IMR-90 (cell line): ENCODE results near the gene NR6A1. TPM values are rescaled to one million over a fixed set of nuclear protein-coding genes. Genes with fewer than 3 reads are reported as not detected.

ENCODE experiments used
- ATAC-seq: fragments of 200-7000 bp; cut with Tn5 transposase; 2 replicates; pipeline ENCODE4 v1.9.1; 2020; ENCODE audit warnings: low read depth, mild to moderate bottlenecking, moderate library complexity
- BruUV-seq: library from RNA; stranded (reverse); fragments of 400-500 nt; replicated peaks from 2 replicates; lab custom pipeline; 2021; lab: Mats Ljungman, UMichigan
- CTCF ChIA-PET: fragments of 300-600 bp; formaldehyde crosslinking; extraction: SDS; loops from one replicate; lab custom pipeline; 2021; ENCODE audit warnings: antibody characterized with exemption; lab: Yijun Ruan, JAX
- POLR2A ChIA-PET: fragments of 300-600 bp; sonication (Branson Sonifier 250); formaldehyde crosslinking; loops from one replicate; lab custom pipeline; 2022; ENCODE audit warnings: antibody characterized with exemption; ENCODE audit not compliant: unreplicated experiment; lab: Charles Lee
- DNase-seq: peaks from one replicate; pipeline ENCODE4 v3.0.0; 2013
- H2AFZ ChIP-seq: replicated peaks from 2 replicates; pipeline ENCODE3; 2013; ENCODE audit warnings: low read length, mild to moderate bottlenecking; ENCODE audit not compliant: poor library complexity
- H2AK5ac ChIP-seq: 2 replicates; pipeline ENCODE4 v1.6.1; 2013; ENCODE audit warnings: low read depth, low read length, inconsistent platforms
- H2AK9ac ChIP-seq: replicated peaks from 2 replicates; pipeline ENCODE3; 2013; ENCODE audit warnings: mild to moderate bottlenecking, low read depth, low read length, moderate library complexity; ENCODE audit not compliant: poor library complexity
- H2BK120ac ChIP-seq: 2 replicates; pipeline ENCODE4 v1.6.1; 2013; ENCODE audit warnings: low read depth, low read length, inconsistent platforms
- H2BK15ac ChIP-seq: 3 replicates; pipeline ENCODE4 v1.6.1; 2013; ENCODE audit warnings: low read depth, low read length, inconsistent platforms
- H2BK20ac ChIP-seq: 2 replicates; pipeline ENCODE4 v1.6.1; 2013; ENCODE audit warnings: low read depth, mild to moderate bottlenecking, inconsistent platforms, low read length, moderate library complexity
- H2BK5ac ChIP-seq: 2 replicates; pipeline ENCODE4 v1.6.1; 2013; ENCODE audit warnings: mild to moderate bottlenecking, low read depth, low read length, inconsistent platforms; ENCODE audit not compliant: poor library complexity, severe bottlenecking
- H3K14ac ChIP-seq: replicated peaks from 2 replicates; pipeline ENCODE4 v1.6.1; 2013; ENCODE audit warnings: low read depth, low read length, inconsistent platforms
- H3K18ac ChIP-seq: 2 replicates; pipeline ENCODE4 v1.6.1; 2013; ENCODE audit warnings: low read depth, low read length, control low read depth
- H3K23ac ChIP-seq: 2 replicates; pipeline ENCODE4 v1.6.1; 2013; ENCODE audit warnings: low read depth, low read length, inconsistent platforms
- H3K27ac ChIP-seq: 2 replicates; pipeline ENCODE4 v1.5.1; 2013; ENCODE audit warnings: mild to moderate bottlenecking, control low read depth, low read length; ENCODE audit not compliant: insufficient read depth
- H3K27me3 ChIP-seq: 2 replicates; pipeline ENCODE4 v1.6.1; 2013; ENCODE audit warnings: low read length; ENCODE audit not compliant: control insufficient read depth, insufficient read depth
- H3K36me3 ChIP-seq: 2 replicates; pipeline ENCODE4 v1.6.1; 2013; ENCODE audit warnings: low read length, mixed read lengths; ENCODE audit not compliant: control insufficient read depth, insufficient read depth
- H3K4ac ChIP-seq: 2 replicates; pipeline ENCODE4 v1.6.1; 2013; ENCODE audit warnings: low read depth, low read length, inconsistent platforms
- H3K4me1 ChIP-seq: 2 replicates; pipeline ENCODE4 v1.6.1; 2013; ENCODE audit warnings: low read length, mixed read lengths; ENCODE audit not compliant: control insufficient read depth, insufficient read depth
- H3K4me2 ChIP-seq: 2 replicates; pipeline ENCODE4 v1.6.1; 2013; ENCODE audit warnings: low read depth, mild to moderate bottlenecking, control low read depth, low read length, moderate library complexity
- H3K4me3 ChIP-seq: 2 replicates; pipeline ENCODE4 v1.5.1; 2013; ENCODE audit warnings: low read depth, mild to moderate bottlenecking, control low read depth, low read length, moderate library complexity; ENCODE audit not compliant: insufficient read depth
- H3K56ac ChIP-seq: 2 replicates; pipeline ENCODE4 v1.6.1; 2013; ENCODE audit warnings: low read length, inconsistent platforms; ENCODE audit not compliant: insufficient read depth; ENCODE audit errors: extremely low read depth
- H3K79me1 ChIP-seq, 2 experiments: 2 replicates each; pipeline ENCODE4 v1.6.1; 2013; ENCODE audit warnings: low read length in 2 of 2, inconsistent platforms in 1 of 2, low read depth in 1 of 2
- H3K9ac ChIP-seq: 2 replicates; pipeline ENCODE4 v1.6.1; 2013; ENCODE audit warnings: low read depth, low read length, control low read depth
- H3K9me1 ChIP-seq: 2 replicates; pipeline ENCODE4 v1.6.1; 2013; ENCODE audit warnings: low read length, inconsistent platforms; ENCODE audit not compliant: insufficient read depth
- H3K9me3 ChIP-seq: 2 replicates; pipeline ENCODE4 v1.6.1; 2013; ENCODE audit warnings: low read length; ENCODE audit not compliant: control insufficient read depth, insufficient read depth
- H4K20me1 ChIP-seq: 2 replicates; pipeline ENCODE4 v1.6.1; 2013; ENCODE audit warnings: low read length, inconsistent platforms; ENCODE audit not compliant: insufficient read depth
- H4K5ac ChIP-seq: 2 replicates; pipeline ENCODE4 v1.6.1; 2013; ENCODE audit warnings: mild to moderate bottlenecking, low read depth, low read length, control low read depth
- H4K8ac ChIP-seq, 2 experiments: 2 replicates each; pipeline ENCODE4 v1.6.1; 2013; ENCODE audit warnings: low read depth in 2 of 2, low read length in 2 of 2, control low read depth in 1 of 2, inconsistent platforms in 1 of 2
- H4K91ac ChIP-seq: 2 replicates; pipeline ENCODE4 v1.6.1; 2013; ENCODE audit warnings: low read depth, low read length, inconsistent platforms; ENCODE audit not compliant: insufficient read depth
- BHLHE40 ChIP-seq: fragments of 150-350 bp; IDR thresholded peaks from 2 replicates; pipeline ENCODE4 v1.6.1; 2016; ENCODE audit warnings: mild to moderate bottlenecking, low read depth, low read length
- RFX5 ChIP-seq: IDR thresholded peaks from 2 replicates; pipeline ENCODE4 v1.8.0; 2012; ENCODE audit warnings: low read depth, mild to moderate bottlenecking, low read length, moderate library complexity
- WGBS, 2 experiments: methylation state at CpG; one replicate each; pipeline versions ENCODE4 v1.1.5 to v1.1.7; 2013; ENCODE audit warnings: missing lambda C conversion rate in 2 of 2; ENCODE audit not compliant: insufficient read length in 1 of 2; ENCODE audit errors: extremely low coverage in 2 of 2; 5-methylcytosine and 5-hydroxymethylcytosine counted together
- dilution Hi-C: fragments of 300-500 bp; cut with HindIII; formaldehyde crosslinking; loops from one replicate; pipeline ENCODE4 v1.14.3; 2018; ENCODE audit warnings: low sequenced_read_pairs; ENCODE audit not compliant: unreplicated experiment
- in situ Hi-C: fragments of 300-500 bp; cut with MboI; formaldehyde crosslinking; loops from 3 replicates; pipeline ENCODE4 v1.14.3; 2019; ENCODE audit warnings: low sequenced_read_pairs, inconsistent platforms, mixed read lengths
- intact Hi-C: fragments of 100-400 bp; cut with micrococcal nuclease; formaldehyde crosslinking; loops from 2 replicates; pipeline ENCODE4 v1.10.0; 2022
- polyA plus RNA-seq, 3 experiments: library from polyadenylated mRNA; depleted of rRNA; stranded (reverse); fragments of >200 nt; gene quantifications; 2 replicates each; pipeline ENCODE4 v1.2.3, GENCODE V29; 2012; ENCODE audit warnings: low replicate concordance in 1 of 3
- total RNA-seq: library from RNA; depleted of rRNA; stranded (reverse); fragments of >200 nt; gene quantifications from 2 replicates; pipeline ENCODE4 v1.2.3, GENCODE V29; 2012
- TF ChIP-seq, protein P1 (sequence below): fragments of 150-350 bp; IDR thresholded peaks from 2 replicates; pipeline ENCODE4 v1.6.1; 2017; ENCODE audit warnings: mild to moderate bottlenecking, antibody characterized with exemption, low read length, low read depth

Gene NR6A1
- total and polyA plus RNA-seq, 2 of the 4 experiments (the other 2 are of a cell fraction) = 0.14 to 0.36 TPM

DNA sequence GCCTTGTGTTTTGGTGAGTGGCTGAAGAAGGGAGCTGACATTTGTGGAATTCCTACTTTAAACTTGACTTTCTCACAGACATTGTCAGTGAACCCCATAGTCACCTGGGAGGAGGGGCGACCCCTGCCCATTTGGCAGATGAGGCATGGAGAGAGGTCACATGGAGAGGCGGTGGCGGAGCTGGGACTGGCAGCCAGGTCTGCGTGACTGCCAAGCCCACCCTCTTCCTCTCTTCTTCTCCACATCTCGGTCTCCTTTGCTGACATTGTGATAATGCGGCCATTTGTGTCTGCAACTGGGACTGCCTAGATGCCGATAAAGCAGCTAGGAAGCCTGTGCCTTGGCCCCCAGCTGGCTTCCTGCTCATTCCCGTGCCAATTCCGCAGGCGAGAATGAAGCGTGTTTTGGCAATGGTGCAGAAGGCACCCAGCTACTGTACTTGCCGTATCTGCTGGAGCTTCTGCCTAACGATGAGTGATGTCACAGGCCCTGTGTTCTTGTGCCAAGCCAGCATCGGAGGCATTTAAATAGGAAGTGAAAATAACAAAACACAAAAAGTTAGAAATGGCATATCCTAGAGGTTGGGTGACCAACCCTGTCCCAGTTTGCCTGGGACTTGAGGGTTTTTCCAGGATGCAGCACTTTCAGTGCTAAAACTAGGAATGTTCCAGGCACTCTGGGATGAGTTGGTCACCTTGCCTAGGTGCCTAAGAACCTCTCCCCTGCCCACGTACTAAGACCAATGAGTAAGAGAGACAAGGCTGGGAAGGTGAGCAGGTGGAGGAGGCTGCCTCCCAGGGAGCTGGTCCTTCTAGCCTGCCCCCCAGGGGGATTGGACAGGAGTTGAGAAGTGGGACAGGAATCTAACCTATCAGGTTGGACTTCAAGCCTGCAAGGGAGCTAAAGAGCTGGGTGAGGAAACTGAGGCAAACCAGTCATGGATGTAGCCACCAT is 29.5 kb upstream of the NR6A1 start:
- POLR2A ChIA-PET = no interaction called here
- Histone ChIP-seq H3K4me1 (peaks cover 14% of the 10 kb centered on the region; the same call in 1 of the 2 replicates), H3K56ac (no peak overlapping the region), H3K27ac (no peak overlapping the region), H4K5ac (no peak overlapping the region), H3K4ac (no peak overlapping the region; the same call in 1 of the 2 replicates), H4K20me1 (no peaks in the 10 kb centered on the region), H3K18ac (no peak overlapping the region), H3K79me1 (no peaks in the 10 kb centered on the region), H2AFZ (peak overlapping the region; percentile 56), H3K23ac (no peak overlapping the region), H3K9ac (no peak overlapping the region), H2BK5ac (no peak overlapping the region), H3K27me3 (no peaks in the 10 kb centered on the region; the same call in 1 of the 2 replicates), H2AK9ac (peak overlapping the region; percentile 83), H3K9me3 (no peaks in the 10 kb centered on the region), H3K4me3 (no peak overlapping the region), H3K36me3 (no peaks in the 10 kb centered on the region), H3K9me1 (no peaks in the 10 kb centered on the region; the same call in 1 of the 2 replicates), H3K4me2 (0 out of 2 replicates have a peak overlapping the region, but pooled peaks have one; percentile 12), H2BK20ac (0 out of 2 replicates have a peak overlapping the region, but pooled peaks have one; percentile 3), H4K8ac (no peak overlapping the region), H2BK120ac (no peak overlapping the region), H4K91ac (no peak overlapping the region), H2BK15ac (no peak overlapping the region), H2AK5ac (peak overlapping the region; percentile 7; the same call in 1 of the 2 replicates), H3K14ac (no peak overlapping the region)
- 25% methylated on average over 6 of the region's 15 CpGs; no CpG with 5 or more reads in 1 of the 2 experiments for WGBS, 2 experiments
- CTCF ChIA-PET = interaction anchor here (0.9 to 1.3 kb wide), 2 partner anchors 13 to 24 kb away, joined by 3 read pairs; partner anchors contain the start of gene OLFML2A
- TF ChIP-seq, protein P1, sequence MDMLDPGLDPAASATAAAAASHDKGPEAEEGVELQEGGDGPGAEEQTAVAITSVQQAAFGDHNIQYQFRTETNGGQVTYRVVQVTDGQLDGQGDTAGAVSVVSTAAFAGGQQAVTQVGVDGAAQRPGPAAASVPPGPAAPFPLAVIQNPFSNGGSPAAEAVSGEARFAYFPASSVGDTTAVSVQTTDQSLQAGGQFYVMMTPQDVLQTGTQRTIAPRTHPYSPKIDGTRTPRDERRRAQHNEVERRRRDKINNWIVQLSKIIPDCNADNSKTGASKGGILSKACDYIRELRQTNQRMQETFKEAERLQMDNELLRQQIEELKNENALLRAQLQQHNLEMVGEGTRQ = no peak
- TF ChIP-seq BHLHE40 = peak; percentile 20; the same call in 1 of the 2 replicates
- peak; percentile 89 for TF ChIP-seq RFX5
- intact Hi-C loops (no loop called here), dilution Hi-C loops (no loop called here), in situ Hi-C loops (no loop called here)
- DNase-seq = peak; percentile 47
- BruUV-seq = no TSS peak
- ATAC-seq = peak; percentile 36; the same call in 1 of the 2 replicates
